GM12878 (cell line): ENCODE data around the gene MALRD1. TPM values are rescaled to one million over a fixed set of nuclear protein-coding genes. Genes with fewer than 3 reads are reported as not detected.

ENCODE experiments used
- ATAC-seq: fragments of 200-7000 bp; cut with Tn5 transposase; 3 replicates; pipeline ENCODE4 v1.9.1; 2020; ENCODE audit warnings: mild to moderate bottlenecking, moderate library complexity
- BruUV-seq: library from RNA; stranded (reverse); fragments of 400-500 nt; replicated peaks from 2 replicates; lab custom pipeline; 2021; lab: Mats Ljungman, UMichigan
- CTCF ChIA-PET: fragments of 300-600 bp; sonication (Branson Sonifier 250); formaldehyde crosslinking; extraction: SDS; loops from one replicate; lab custom pipeline; 2021; ENCODE audit warnings: inconsistent platforms; lab: Yijun Ruan, JAX
- POLR2A ChIA-PET: fragments of 350-600 bp; formaldehyde crosslinking; extraction: SDS; loops from one replicate; lab custom pipeline; 2021; ENCODE audit warnings: inconsistent platforms; lab: Charles Lee
- RAD21 ChIA-PET: fragments of 300-600 bp; sonication (Branson Sonifier 250); formaldehyde crosslinking; loops from one replicate; lab custom pipeline; 2023; ENCODE audit warnings: antibody characterized with exemption; ENCODE audit not compliant: unreplicated experiment; lab: Charles Lee
- SMC1A ChIA-PET: fragments of 300-600 bp; sonication (Branson Sonifier 250); formaldehyde crosslinking; loops from one replicate; lab custom pipeline; 2023; ENCODE audit not compliant: unreplicated experiment, uncharacterized antibody; lab: Charles Lee
- DNase-seq: peaks from one replicate; pipeline ENCODE4 v3.0.0-alpha.2; 2011; ENCODE audit warnings: low read depth, low spot score
- FAIRE-seq: peaks from 3 replicates; lab custom pipeline; 2011; peaks lifted over from hg19 to GRCh38; lab: Jason Lieb, UNC
- H2AFZ ChIP-seq: 2 replicates; pipeline ENCODE4 v1.6.0; 2011; ENCODE audit warnings: low read depth, low read length, control low read depth; ENCODE audit not compliant: control insufficient read depth
- H3K27ac ChIP-seq: 2 replicates; pipeline ENCODE4 v1.5.1; 2011; ENCODE audit warnings: control low read depth; ENCODE audit not compliant: control insufficient read depth, insufficient read depth
- H3K27me3 ChIP-seq, 2 experiments: replicated peaks in 1 of 2; 2 replicates each; pipeline versions ENCODE4 v1.6.0 to v1.6.1; 2011; ENCODE audit warnings: low read length in 1 of 2; ENCODE audit not compliant: control insufficient read depth in 2 of 2, insufficient read depth in 2 of 2
- H3K36me3 ChIP-seq, 2 experiments: 2 replicates each; pipeline ENCODE4 v1.5.1; 2011; ENCODE audit warnings: low read length in 1 of 2; ENCODE audit not compliant: control insufficient read depth in 2 of 2, insufficient read depth in 2 of 2
- H3K4me1 ChIP-seq: 2 replicates; pipeline ENCODE4 v1.6.1; 2011; ENCODE audit warnings: mild to moderate bottlenecking, low read length, moderate library complexity, mixed read lengths; ENCODE audit not compliant: control insufficient read depth, insufficient read depth
- H3K4me2 ChIP-seq: 2 replicates; pipeline ENCODE4 v1.6.0; 2011; ENCODE audit warnings: control low read depth; ENCODE audit not compliant: control insufficient read depth, insufficient read depth
- H3K4me3 ChIP-seq: fragments of 200-600 bp; sonication (generic); 2 replicates; pipeline ENCODE4 v1.5.1; 2016
- H3K79me2 ChIP-seq: 2 replicates; pipeline ENCODE4 v1.6.0; 2011; ENCODE audit warnings: low read length; ENCODE audit not compliant: control insufficient read depth, insufficient read depth
- H3K9ac ChIP-seq: 2 replicates; pipeline ENCODE4 v1.8.0; 2011; ENCODE audit warnings: low read length, control low read depth, mixed read lengths; ENCODE audit not compliant: control insufficient read depth, insufficient read depth
- H3K9me3 ChIP-seq: replicated peaks from 3 replicates; pipeline ENCODE4 v1.5.1; 2011; ENCODE audit warnings: mild to moderate bottlenecking, low read length; ENCODE audit not compliant: control insufficient read depth, insufficient read depth
- H4K20me1 ChIP-seq: 2 replicates; pipeline ENCODE4 v1.6.0; 2011; ENCODE audit not compliant: control insufficient read depth, insufficient read depth
- BHLHE40 ChIP-seq, 2 experiments: fragments of 450-650 bp in 1 of 2; IDR thresholded peaks; 2 replicates each; pipeline ENCODE4 v1.6.1; 2011 to 2017; ENCODE audit warnings: low read depth in 2 of 2, borderline replicate concordance in 1 of 2, improper control_type of control experiment in 1 of 2, low read length in 1 of 2, mild to moderate bottlenecking in 1 of 2
- BRCA1 ChIP-seq: IDR thresholded peaks from 2 replicates; pipeline ENCODE4 v1.6.1; 2011; ENCODE audit warnings: low read depth, low read length, improper control_type of control experiment
- CUX1 ChIP-seq: IDR thresholded peaks from 2 replicates; pipeline ENCODE4 v1.6.1; 2012; ENCODE audit warnings: improper control_type of control experiment, low read depth, low read length; ENCODE audit not compliant: insufficient replicate concordance
- HDAC2 ChIP-seq: fragments of 200-600 bp; sonication (generic); IDR thresholded peaks from 2 replicates; pipeline ENCODE4 v1.6.1; 2017
- IKZF1 ChIP-seq: fragments of 450-650 bp; conservative IDR thresholded peaks from 2 replicates; pipeline ENCODE4 v1.6.1; 2017; ENCODE audit warnings: antibody characterized with exemption, mild to moderate bottlenecking
- NFYA ChIP-seq: IDR thresholded peaks from 2 replicates; pipeline ENCODE4 v1.6.1; 2011; ENCODE audit warnings: low read depth, mild to moderate bottlenecking, low read length, improper control_type of control experiment, borderline replicate concordance
- POLR2AphosphoS5 ChIP-seq: IDR thresholded peaks from 2 replicates; pipeline ENCODE4 v1.6.1; 2011; ENCODE audit warnings: mild to moderate bottlenecking, low read length, inconsistent platforms
- RELA ChIP-seq: fragments of 450-650 bp; IDR thresholded peaks from 2 replicates; pipeline ENCODE4 v1.8.0; 2014; ENCODE audit warnings: borderline replicate concordance; ENCODE audit not compliant: partially characterized antibody
- SP1 ChIP-seq: IDR thresholded peaks from one replicate; pipeline ENCODE4 v1.6.1; 2011; ENCODE audit warnings: low read depth, low read length
- SREBF2 ChIP-seq: IDR thresholded peaks from 2 replicates; pipeline ENCODE4 v1.6.1; 2012; ENCODE audit warnings: mild to moderate bottlenecking, low read length
- SRF ChIP-seq, 2 experiments: IDR thresholded peaks; 2 replicates each; pipeline ENCODE4 v1.6.1; 2011; ENCODE audit warnings: low read depth in 2 of 2, low read length in 2 of 2, mild to moderate bottlenecking in 1 of 2, moderate library complexity in 1 of 2
- STAT3 ChIP-seq: IDR thresholded peaks from 2 replicates; pipeline ENCODE4 v1.6.1; 2011; ENCODE audit warnings: low read depth, low read length, improper control_type of control experiment
- ZNF24 ChIP-seq: fragments of 450-650 bp; IDR thresholded peaks from 2 replicates; pipeline ENCODE4 v1.6.1; 2017; ENCODE audit warnings: antibody characterized with exemption, mild to moderate bottlenecking
- ZNF687 ChIP-seq: fragments of 450-650 bp; IDR thresholded peaks from 2 replicates; pipeline ENCODE4 v1.6.1; 2017; ENCODE audit warnings: mild to moderate bottlenecking, moderate library complexity
- WGBS: methylation state at CpG from one replicate; pipeline ENCODE4 v1.1.6; 2016; ENCODE audit warnings: low lambda C conversion rate; ENCODE audit not compliant: insufficient replicate concordance, insufficient coverage; ENCODE audit errors: missing lambda C conversion rate; 5-methylcytosine and 5-hydroxymethylcytosine counted together
- in situ Hi-C: fragments of 300-500 bp; cut with MboI; formaldehyde crosslinking; loops from 9 replicates; pipeline ENCODE4 v1.14.3; 2018; ENCODE audit warnings: mixed read lengths
- intact Hi-C: fragments of 100-400 bp; cut with micrococcal nuclease; formaldehyde crosslinking; loops from one replicate; pipeline ENCODE4 v1.14.2; 2022; ENCODE audit not compliant: unreplicated experiment
- polyA plus RNA-seq, 11 experiments: library from polyadenylated mRNA; depleted of rRNA in 4 of 11; unstranded in 6 of 11; stranded (reverse) in 5 of 11; fragments of >200 nt; fragmentation: Nextera tagmentation in 4 of 11; fragmentation: Illumina TruSeq in 1 of 11; extraction: Ambion mirVana in 4 of 11; extraction: Trizol in 1 of 11; gene quantifications; 1 replicate in 1 of 11; 2 replicates in 10 of 11; pipeline versions ENCODE4 v1.2.1 to v1.2.3, GENCODE V29; 2011 to 2016; ENCODE audit warnings: inconsistent platforms in 2 of 11, missing spikeins in 2 of 11, low read depth in 1 of 11
- total RNA-seq, 4 experiments: library from RNA; depleted of rRNA in 3 of 4; stranded (reverse); fragments of >200 nt in 3 of 4; fragmentation: Illumina TruSeq in 1 of 4; extraction: Trizol in 1 of 4; gene quantifications; 2 replicates each; pipeline versions ENCODE4 v1.2.1 to v1.2.3, GENCODE V29; 2013 to 2021
- TF ChIP-seq, protein P1 (sequence below): IDR thresholded peaks from 2 replicates; pipeline ENCODE4 v1.6.1; 2011; ENCODE audit warnings: borderline replicate concordance, low read depth, mild to moderate bottlenecking, moderate library complexity, mixed read lengths, low read length; ENCODE audit not compliant: insufficient read depth; ENCODE audit errors: extremely low read length

The MALRD1 gene
- total and polyA plus RNA-seq, 10 of the 15 experiments (the other 5 are each of a cell fraction or from before 2014, with no cell fraction given): 0.12 to 6.6 (median 0.26) TPM; not detected in 2

GRCh38 chr10:19031763-19032162 lies 16.8 kb upstream of the MALRD1 start:
- TF ChIP-seq, protein P1, sequence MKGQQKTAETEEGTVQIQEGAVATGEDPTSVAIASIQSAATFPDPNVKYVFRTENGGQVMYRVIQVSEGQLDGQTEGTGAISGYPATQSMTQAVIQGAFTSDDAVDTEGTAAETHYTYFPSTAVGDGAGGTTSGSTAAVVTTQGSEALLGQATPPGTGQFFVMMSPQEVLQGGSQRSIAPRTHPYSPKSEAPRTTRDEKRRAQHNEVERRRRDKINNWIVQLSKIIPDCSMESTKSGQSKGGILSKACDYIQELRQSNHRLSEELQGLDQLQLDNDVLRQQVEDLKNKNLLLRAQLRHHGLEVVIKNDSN: no peak
- no peak for TF ChIP-seq HDAC2
- TF ChIP-seq ZNF24: no peak
- TF ChIP-seq SREBF2: no peak
- no peak for TF ChIP-seq SRF (IDR thresholded peaks at IDR 0.05; ENCODE audit: low read depth in 2 of 2, low read length in 2 of 2)
- no peak for TF ChIP-seq SP1
- TF ChIP-seq STAT3: no peak
- TF ChIP-seq NFYA: no peak
- no peak for TF ChIP-seq IKZF1
- no peak for TF ChIP-seq BRCA1
- TF ChIP-seq BHLHE40 (IDR thresholded peaks at IDR 0.05; ENCODE audit: borderline replicate concordance in 1 of 2, low read depth in 2 of 2, low read length in 1 of 2): no peak
- TF ChIP-seq CUX1: no peak
- TF ChIP-seq POLR2AphosphoS5: no peak
- TF ChIP-seq ZNF687: no peak
- TF ChIP-seq RELA: no peak
- no peaks in the 10 kb centered on the region for H3K36me3 ChIP-seq
- H3K27ac ChIP-seq: no peak overlapping the region
- DNase-seq (no peak), FAIRE-seq (no peak), ATAC-seq (no peak)
- ChIA-PET POLR2A (no interaction called here), CTCF (interaction anchor here (0.7 kb wide), 1 partner anchor 21 kb away, joined by 3 read pairs; no protein-coding TSS in a partner anchor), RAD21 (no interaction called here), SMC1A (no interaction called here)
- intact Hi-C loops: no loop called here
- no peaks in the 10 kb centered on the region for H3K79me2 ChIP-seq
- H3K9ac ChIP-seq: no peak overlapping the region
- no peaks in the 10 kb centered on the region for H3K27me3 ChIP-seq
- H3K9me3 ChIP-seq: no peaks in the 10 kb centered on the region
- no peaks in the 10 kb centered on the region for H3K4me1 ChIP-seq
- H3K4me2 ChIP-seq: no peak overlapping the region
- 3% methylated on average over 2 of the region's 2 CpGs for WGBS
- no peak overlapping the region for H2AFZ ChIP-seq
- in situ Hi-C loops: no loop called here
- H3K4me3 ChIP-seq: no peak overlapping the region
- no TSS peak for BruUV-seq
- no peaks in the 10 kb centered on the region for H4K20me1 ChIP-seq
